ENCODE measurements around the gene MAST2.
"Not testable (repeated sequence)": the region's sequence is repeated elsewhere in the genome, so short reads cannot be mapped to it uniquely, and the experiment has no call there.

MAST2 gene

GRCh38 chr1:45864167-45865106, 61.0 kb downstream of the MAST2 start:
- Histone ChIP-seq H2AFZ (ENCODE audit: low read depth) (no peak overlapping the region), H4K20me1 (ENCODE audit: insufficient read depth) (no peaks in the 10 kb centered on the region), H3K4me3 (IDR thresholded peaks at IDR 0.05; ENCODE audit: insufficient read depth, low read depth, low read length) (no peak overlapping the region), H3K9ac (no peak overlapping the region), H3K4me2 (no peak overlapping the region), H3K36me3 (ENCODE audit: insufficient read depth) (no peaks in the 10 kb centered on the region), H3K27me3 (ENCODE audit: insufficient read depth, low read depth) (no peaks in the 10 kb centered on the region), H3K27ac (no peak overlapping the region), H3K79me2 (ENCODE audit: insufficient read depth, low read depth) (no peaks in the 10 kb centered on the region), H3K4me1 (ENCODE audit: low read depth, poor library complexity, severe bottlenecking) (peaks cover 9% of the 10 kb centered on the region)
- TF ChIP-seq, protein P1, sequence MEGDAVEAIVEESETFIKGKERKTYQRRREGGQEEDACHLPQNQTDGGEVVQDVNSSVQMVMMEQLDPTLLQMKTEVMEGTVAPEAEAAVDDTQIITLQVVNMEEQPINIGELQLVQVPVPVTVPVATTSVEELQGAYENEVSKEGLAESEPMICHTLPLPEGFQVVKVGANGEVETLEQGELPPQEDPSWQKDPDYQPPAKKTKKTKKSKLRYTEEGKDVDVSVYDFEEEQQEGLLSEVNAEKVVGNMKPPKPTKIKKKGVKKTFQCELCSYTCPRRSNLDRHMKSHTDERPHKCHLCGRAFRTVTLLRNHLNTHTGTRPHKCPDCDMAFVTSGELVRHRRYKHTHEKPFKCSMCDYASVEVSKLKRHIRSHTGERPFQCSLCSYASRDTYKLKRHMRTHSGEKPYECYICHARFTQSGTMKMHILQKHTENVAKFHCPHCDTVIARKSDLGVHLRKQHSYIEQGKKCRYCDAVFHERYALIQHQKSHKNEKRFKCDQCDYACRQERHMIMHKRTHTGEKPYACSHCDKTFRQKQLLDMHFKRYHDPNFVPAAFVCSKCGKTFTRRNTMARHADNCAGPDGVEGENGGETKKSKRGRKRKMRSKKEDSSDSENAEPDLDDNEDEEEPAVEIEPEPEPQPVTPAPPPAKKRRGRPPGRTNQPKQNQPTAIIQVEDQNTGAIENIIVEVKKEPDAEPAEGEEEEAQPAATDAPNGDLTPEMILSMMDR (conservative IDR thresholded peaks at IDR 0.05; ENCODE audit: low read depth, low read length): no peak

DNA sequence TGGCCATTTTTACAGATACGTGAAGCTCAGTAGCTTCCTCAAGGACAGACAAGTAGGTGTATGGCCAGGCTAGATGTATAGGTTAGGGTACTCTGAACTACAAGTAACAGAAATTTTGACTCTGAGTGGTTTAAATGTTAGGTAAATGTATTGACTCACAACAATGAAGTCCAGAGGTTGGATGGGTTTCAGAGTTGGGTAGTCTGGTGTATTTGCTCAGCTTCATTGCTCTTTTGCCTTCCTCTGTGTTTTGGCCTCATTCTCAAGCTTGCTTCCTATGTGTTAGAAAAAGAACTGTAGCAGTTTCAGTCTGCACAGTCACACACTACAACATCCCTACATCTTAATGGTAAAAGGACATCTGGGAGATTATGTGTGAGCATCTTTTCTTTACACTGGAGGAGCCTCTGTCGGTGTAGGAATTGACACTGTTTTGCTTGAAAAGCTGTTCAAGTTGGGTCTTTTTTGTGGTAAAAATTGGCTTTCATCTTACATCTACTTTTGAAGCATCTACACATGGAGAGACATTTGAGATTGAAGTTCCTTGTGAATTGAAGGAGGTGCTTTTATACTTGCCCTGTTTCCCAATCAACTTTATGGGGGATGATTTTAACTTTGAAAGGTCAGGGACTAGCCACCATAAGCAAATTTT, 64.4 kb downstream of the MAST2 start:
- H3K79me2 ChIP-seq (ENCODE audit: insufficient read depth, low read depth): no peaks in the 10 kb centered on the region
- H2AFZ ChIP-seq (ENCODE audit: low read depth): no peak overlapping the region
- H3K4me2 ChIP-seq: no peak overlapping the region
- H3K36me3 ChIP-seq (ENCODE audit: insufficient read depth): no peaks in the 10 kb centered on the region
- H3K27ac ChIP-seq: no peak overlapping the region
- TF ChIP-seq, protein P1 (conservative IDR thresholded peaks at IDR 0.05; ENCODE audit: low read depth, low read length): no peak
- H3K27me3 ChIP-seq (ENCODE audit: insufficient read depth, low read depth): no peaks in the 10 kb centered on the region
- no peaks in the 10 kb centered on the region for H4K20me1 ChIP-seq (ENCODE audit: insufficient read depth)
- H3K4me1 ChIP-seq (ENCODE audit: low read depth, poor library complexity, severe bottlenecking): peaks cover 28% of the 10 kb centered on the region
- no peak overlapping the region for H3K4me3 ChIP-seq (IDR thresholded peaks at IDR 0.05; ENCODE audit: insufficient read depth, low read depth, low read length)
- no peak overlapping the region for H3K9ac ChIP-seq

DNA sequence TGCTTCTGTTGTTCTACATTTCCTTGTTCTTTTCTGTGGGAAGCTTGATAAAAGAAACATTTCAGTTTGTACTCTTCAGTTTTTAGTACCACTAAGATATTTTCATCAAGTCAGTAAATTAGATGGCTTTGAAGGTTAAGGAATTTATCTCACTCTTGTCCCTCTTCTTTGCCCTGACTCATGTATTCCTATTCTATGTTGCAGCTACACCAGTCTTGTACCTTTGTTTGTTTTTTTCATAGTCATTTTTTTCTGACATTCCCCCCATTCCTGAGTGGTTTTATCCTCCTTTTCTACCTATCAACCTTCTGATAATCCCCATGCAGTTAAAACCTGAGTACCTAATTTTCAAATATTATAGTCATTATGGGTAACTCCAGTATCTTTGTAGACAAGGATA, 65.4 kb downstream of the MAST2 start:
- no peaks in the 10 kb centered on the region for H3K27me3 ChIP-seq (ENCODE audit: insufficient read depth, low read depth)
- no peaks in the 10 kb centered on the region for H3K79me2 ChIP-seq (ENCODE audit: insufficient read depth, low read depth)
- no peak overlapping the region for H3K9ac ChIP-seq
- TF ChIP-seq, protein P1 (conservative IDR thresholded peaks at IDR 0.05; ENCODE audit: low read depth, low read length): no peak
- H3K4me1 ChIP-seq (ENCODE audit: low read depth, poor library complexity, severe bottlenecking): peaks cover 28% of the 10 kb centered on the region
- no peaks in the 10 kb centered on the region for H4K20me1 ChIP-seq (ENCODE audit: insufficient read depth)
- H2AFZ ChIP-seq (ENCODE audit: low read depth): no peak overlapping the region
- H3K4me3 ChIP-seq (IDR thresholded peaks at IDR 0.05; ENCODE audit: insufficient read depth, low read depth, low read length): no peak overlapping the region
- H3K36me3 ChIP-seq (ENCODE audit: insufficient read depth): no peaks in the 10 kb centered on the region
- H3K27ac ChIP-seq: no peak overlapping the region
- H3K4me2 ChIP-seq: no peak overlapping the region

- Histone ChIP-seq H3K27ac (no peak overlapping the region), H3K79me2 (ENCODE audit: insufficient read depth, low read depth) (no peaks in the 10 kb centered on the region), H3K9ac (no peak overlapping the region), H3K4me2 (no peak overlapping the region), H2AFZ (ENCODE audit: low read depth) (no peak overlapping the region), H3K4me3 (IDR thresholded peaks at IDR 0.05; ENCODE audit: insufficient read depth, low read depth, low read length) (no peak overlapping the region), H3K4me1 (ENCODE audit: low read depth, poor library complexity, severe bottlenecking) (peaks cover 28% of the 10 kb centered on the region), H4K20me1 (ENCODE audit: insufficient read depth) (no peaks in the 10 kb centered on the region), H3K36me3 (ENCODE audit: insufficient read depth) (no peaks in the 10 kb centered on the region), H3K27me3 (ENCODE audit: insufficient read depth, low read depth) (no peaks in the 10 kb centered on the region)
- TF ChIP-seq, protein P1 (conservative IDR thresholded peaks at IDR 0.05; ENCODE audit: low read depth, low read length): no peak
Measured at GRCh38 chr1:45870500-45870899, 67.1 kb downstream of the MAST2 start.

GRCh38 chr1:45872173-45872801, 68.9 kb downstream of the MAST2 start:
- H3K27me3 ChIP-seq (ENCODE audit: insufficient read depth, low read depth); H3K9ac ChIP-seq; H3K4me3 ChIP-seq (IDR thresholded peaks at IDR 0.05; ENCODE audit: insufficient read depth, low read depth, low read length); H4K20me1 ChIP-seq (ENCODE audit: insufficient read depth); H3K36me3 ChIP-seq (ENCODE audit: insufficient read depth); H2AFZ ChIP-seq (ENCODE audit: low read depth); H3K27ac ChIP-seq; H3K79me2 ChIP-seq (ENCODE audit: insufficient read depth, low read depth): not testable (repeated sequence)
- H3K4me2 ChIP-seq: peak overlapping the region; percentile 61; the same call in 1 of the 2 replicates
- peaks cover 27% of the 10 kb centered on the region for H3K4me1 ChIP-seq (ENCODE audit: low read depth, poor library complexity, severe bottlenecking)
